Neuronal stem cell (in vitro differentiated cells): ENCODE results near the gene EFR3B.

Experiments used
- DNase-seq: peaks from one replicate; pipeline ENCODE4 v3.0.0-alpha.2; 2013; ENCODE audit warnings: low spot score
- H2AFZ ChIP-seq: one replicate; pipeline ENCODE4 v1.6.1; 2013; ENCODE audit warnings: mild to moderate bottlenecking, low read length, inconsistent platforms
- H2AK5ac ChIP-seq: 2 replicates; pipeline ENCODE4 v1.6.1; 2013; ENCODE audit warnings: low read depth, mild to moderate bottlenecking, inconsistent platforms, low read length, moderate library complexity, mixed read lengths
- H2BK120ac ChIP-seq: 2 replicates; pipeline ENCODE4 v1.6.1; 2013; ENCODE audit warnings: low read depth, mild to moderate bottlenecking, inconsistent platforms, low read length, moderate library complexity, mixed read lengths
- H2BK12ac ChIP-seq: one replicate; pipeline ENCODE4 v1.6.1; 2013; ENCODE audit warnings: low read length, inconsistent platforms
- H2BK15ac ChIP-seq: 2 replicates; pipeline ENCODE4 v1.6.1; 2013; ENCODE audit warnings: mild to moderate bottlenecking, low read length, inconsistent platforms, mixed read lengths
- H2BK5ac ChIP-seq: one replicate; pipeline ENCODE4 v1.6.1; 2013; ENCODE audit warnings: inconsistent platforms, mild to moderate bottlenecking, low read length, moderate library complexity
- H3K14ac ChIP-seq: one replicate; pipeline ENCODE4 v1.6.1; 2013; ENCODE audit warnings: low read length, inconsistent platforms
- H3K18ac ChIP-seq: 2 replicates; pipeline ENCODE4 v1.6.1; 2013; ENCODE audit warnings: low read length, inconsistent platforms
- H3K23ac ChIP-seq: 2 replicates; pipeline ENCODE4 v1.6.1; 2013; ENCODE audit warnings: low read depth, mild to moderate bottlenecking, mixed read lengths, low read length, inconsistent platforms; ENCODE audit not compliant: poor library complexity
- H3K27ac ChIP-seq: replicated peaks from 3 replicates; pipeline ENCODE4 v1.5.1; 2013; ENCODE audit warnings: low read length, inconsistent platforms
- H3K27me3 ChIP-seq, 3 experiments: 2 replicates each; pipeline ENCODE4 v1.6.1; 2013; ENCODE audit warnings: low read length in 3 of 3, mild to moderate bottlenecking in 2 of 3, inconsistent platforms in 1 of 3, low read depth in 1 of 3, mixed read lengths in 1 of 3, moderate library complexity in 1 of 3; ENCODE audit not compliant: control insufficient read depth in 3 of 3, insufficient read depth in 3 of 3
- H3K36me3 ChIP-seq, 2 donors: replicated peaks in 1 of 2; 2 replicates each; pipeline ENCODE4 v1.6.1; 2013; ENCODE audit warnings: low read length in 2 of 2; ENCODE audit not compliant: control insufficient read depth in 2 of 2, insufficient read depth in 2 of 2
- H3K4ac ChIP-seq: 2 replicates; pipeline ENCODE4 v1.6.1; 2013; ENCODE audit warnings: inconsistent platforms, mild to moderate bottlenecking, low read length, moderate library complexity
- H3K4me1 ChIP-seq, 2 donors: 1 replicate in 1 of 2; 2 replicates in 1 of 2; pipeline ENCODE4 v1.6.1; 2013; ENCODE audit warnings: low read length in 2 of 2, low read depth in 1 of 2; ENCODE audit not compliant: control insufficient read depth in 2 of 2, insufficient read depth in 1 of 2
- H3K4me2 ChIP-seq: one replicate; pipeline ENCODE4 v1.6.1; 2013; ENCODE audit warnings: mild to moderate bottlenecking, low read length, inconsistent platforms; ENCODE audit not compliant: insufficient read depth, poor library complexity, severe bottlenecking
- H3K4me3 ChIP-seq, 2 donors: 2 replicates each; pipeline ENCODE4 v1.5.1; 2013; ENCODE audit warnings: low read length in 2 of 2, mild to moderate bottlenecking in 2 of 2, inconsistent platforms in 1 of 2, moderate library complexity in 1 of 2
- H3K79me1 ChIP-seq: one replicate; pipeline ENCODE4 v1.6.1; 2013; ENCODE audit warnings: low read depth, mild to moderate bottlenecking, inconsistent platforms, low read length, moderate library complexity
- H3K9ac ChIP-seq: one replicate; pipeline ENCODE4 v1.6.1; 2013; ENCODE audit warnings: mild to moderate bottlenecking, low read depth, low read length, inconsistent platforms; ENCODE audit not compliant: poor library complexity
- H3K9me3 ChIP-seq, 2 donors: replicated peaks in 1 of 2; 2 replicates each; pipeline versions ENCODE3 to v1.6.1; 2013; ENCODE audit warnings: low read length in 2 of 2, mild to moderate bottlenecking in 2 of 2, inconsistent platforms in 1 of 2, low read depth in 1 of 2, mixed read lengths in 1 of 2, moderate library complexity in 1 of 2; ENCODE audit not compliant: control insufficient read depth in 2 of 2, insufficient read depth in 1 of 2
- H4K8ac ChIP-seq: one replicate; pipeline ENCODE4 v1.6.1; 2013; ENCODE audit warnings: low read depth, mild to moderate bottlenecking, inconsistent platforms, low read length, moderate library complexity
- H4K91ac ChIP-seq: one replicate; pipeline ENCODE4 v1.6.1; 2013; ENCODE audit warnings: low read length, low read depth, mild to moderate bottlenecking, inconsistent platforms; ENCODE audit not compliant: poor library complexity
- WGBS, 2 donors: extraction: QIAGEN DNeasy Blood & Tissue Kit; methylation state at CpG; one replicate each; pipeline ENCODE4 v1.1.7; 2013; ENCODE audit warnings: missing lambda C conversion rate in 2 of 2, mixed read lengths in 1 of 2; ENCODE audit not compliant: insufficient read length in 2 of 2, insufficient replicate concordance in 1 of 2; ENCODE audit errors: extremely low coverage in 2 of 2; 5-methylcytosine and 5-hydroxymethylcytosine counted together

Gene EFR3B

DNA sequence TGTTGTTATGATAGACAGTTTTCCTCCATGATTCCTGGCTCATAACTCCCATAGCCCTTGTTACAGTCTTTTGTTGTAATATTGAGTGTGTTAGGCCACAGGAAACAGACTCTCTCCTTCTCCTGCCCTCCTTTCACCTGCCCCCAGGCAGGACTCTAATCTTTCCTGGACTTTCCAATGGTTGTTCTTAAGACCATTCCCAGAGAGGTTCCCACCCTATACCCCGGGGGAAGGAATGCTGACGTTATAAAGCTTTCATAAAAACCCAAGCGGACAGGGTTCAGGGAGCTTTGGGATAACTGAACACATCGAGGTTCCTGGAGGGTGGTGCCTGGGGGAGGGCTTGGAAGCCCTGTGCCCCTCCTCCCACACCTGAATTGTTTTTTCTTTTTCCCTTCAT lies 2.8 kb upstream of the EFR3B start:
- Histone ChIP-seq H4K8ac (no peak overlapping the region), H2BK120ac (no peak overlapping the region), H3K4me1 (peaks cover 6 to 17% of the 10 kb centered on the region in 2 donors), H2BK15ac (no peak overlapping the region), H2AK5ac (no peak overlapping the region), H2BK5ac (no peak overlapping the region), H3K9me3 (peaks cover 0 to 3% of the 10 kb centered on the region in 2 donors), H3K4me3 (no peak overlapping the region), H3K4ac (no peak overlapping the region), H3K18ac (no peak overlapping the region), H3K14ac (no peak overlapping the region), H3K9ac (no peak overlapping the region), H3K27me3 (peaks cover 0 to 56% (median 2%) of the 10 kb centered on the region in 3 experiments), H3K4me2 (no peak overlapping the region), H3K79me1 (peaks cover 2% of the 10 kb centered on the region), H3K27ac (no peak overlapping the region), H2AFZ (no peak overlapping the region), H2BK12ac (no peak overlapping the region), H3K36me3 (no peaks in the 10 kb centered on the region), H4K91ac (no peak overlapping the region), H3K23ac (no peak overlapping the region)
- WGBS, 2 donors: no CpG with 5 or more reads among the region's 4 CpGs
- no peak for DNase-seq

DNA sequence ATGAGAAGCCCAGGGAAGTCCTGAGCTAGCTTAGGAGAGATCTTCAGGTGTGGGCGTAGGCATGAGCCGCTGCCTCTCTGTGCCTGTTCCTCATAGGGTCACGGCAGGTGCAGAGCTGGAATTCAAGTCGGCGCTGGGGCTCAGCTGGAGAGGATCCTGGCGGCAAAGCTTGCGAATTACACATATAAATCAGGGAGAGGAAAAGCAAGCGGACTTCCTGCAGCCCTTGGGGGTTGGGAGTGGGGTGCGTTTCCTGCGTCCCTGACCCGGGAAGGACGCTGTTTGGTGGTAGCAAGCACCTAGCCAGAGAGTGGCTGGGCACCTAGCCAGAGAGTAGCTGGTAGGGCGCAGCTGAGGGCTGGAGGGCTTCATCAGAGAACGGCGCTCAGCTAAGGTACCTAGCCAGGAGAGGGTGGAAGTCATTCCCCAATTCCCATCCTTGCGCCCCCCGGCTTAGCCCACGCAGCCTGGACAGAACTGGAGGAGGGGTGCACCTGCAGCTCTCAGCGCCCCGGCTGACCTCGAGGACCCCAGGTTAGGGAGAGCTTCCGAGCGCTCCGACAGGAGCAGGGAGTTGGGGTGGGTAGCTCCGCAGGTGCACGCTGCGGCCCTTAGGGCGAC lies 459 bp upstream of the EFR3B start:
- Histone ChIP-seq H2BK5ac (no peak overlapping the region), H3K27ac (no peak overlapping the region), H3K23ac (peak overlapping the region; percentile 34)

DNA sequence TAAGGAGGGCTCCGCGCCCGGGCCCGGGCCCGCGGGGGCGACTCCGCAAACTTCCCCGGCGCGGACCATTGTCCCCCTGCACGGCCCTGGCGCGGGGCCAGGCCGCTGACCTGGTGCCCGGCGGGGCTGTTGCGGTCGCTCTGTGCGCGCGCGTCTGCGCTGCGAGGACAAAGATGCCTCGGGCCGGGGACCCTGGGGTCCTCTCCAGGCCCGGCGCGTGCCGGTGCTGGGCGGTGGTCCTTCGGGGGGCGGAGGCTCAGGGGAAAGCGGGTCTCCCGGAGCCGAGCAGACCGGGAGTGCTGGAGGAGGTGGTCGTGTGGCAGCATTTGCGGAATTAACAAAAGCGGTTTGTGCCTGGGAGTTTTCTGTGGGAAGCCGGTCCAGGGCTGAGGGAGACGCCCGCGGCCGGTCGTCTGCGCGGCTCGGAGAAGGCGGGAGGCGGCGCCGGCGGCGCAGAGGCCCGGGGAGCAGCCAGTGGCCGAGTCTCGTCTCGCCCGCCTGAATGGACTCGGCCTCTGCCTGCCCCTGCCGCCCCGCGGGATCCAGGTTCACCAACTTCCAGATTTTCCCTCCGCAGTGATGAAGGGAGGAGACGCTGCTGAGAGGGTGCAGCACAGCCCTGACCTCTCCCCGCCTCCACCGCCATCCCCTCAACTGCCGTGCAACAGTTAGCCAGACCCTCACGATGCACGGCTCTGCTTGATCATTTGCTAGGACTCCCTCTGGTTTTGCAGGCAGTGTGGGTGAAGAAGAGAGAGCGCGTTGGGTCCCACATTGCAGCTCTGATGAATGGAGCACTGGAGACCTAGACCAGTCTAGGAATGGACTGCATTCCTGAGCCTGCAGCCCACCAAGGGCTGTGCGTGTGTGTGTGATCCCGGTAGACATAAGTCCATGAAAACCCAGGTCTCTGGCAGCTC lies 705 bp downstream of the EFR3B start:
- WGBS, 2 donors: no CpG with 5 or more reads among the region's 76 CpGs
- Histone ChIP-seq H3K4me2 (peak overlapping the region; percentile 96), H2AK5ac (peak overlapping the region; percentile 70)

More for the DNA sequence above, 459 bp upstream of the EFR3B start:
- no peak overlapping the region for H2BK15ac ChIP-seq
- H3K14ac ChIP-seq: peak overlapping the region; percentile 72
- H2AFZ ChIP-seq: peak overlapping the region; percentile 98
- H3K36me3 ChIP-seq: peaks cover 2 to 8% of the 10 kb centered on the region in 2 donors
- no peak overlapping the region for H4K91ac ChIP-seq
- no peak overlapping the region for H2AK5ac ChIP-seq
- no peak overlapping the region for H4K8ac ChIP-seq
- H3K4me2 ChIP-seq: peak overlapping the region; percentile 100
- peak; percentile 75 for DNase-seq
- no peak overlapping the region for H3K4ac ChIP-seq
- H2BK12ac ChIP-seq: no peak overlapping the region
- peaks cover 8 to 17% of the 10 kb centered on the region in 2 donors for H3K4me1 ChIP-seq
- H3K79me1 ChIP-seq: peaks cover 8% of the 10 kb centered on the region
- peaks cover 0 to 38% (median 2%) of the 10 kb centered on the region in 3 experiments for H3K27me3 ChIP-seq
- H2BK120ac ChIP-seq: no peak overlapping the region
- H3K4me3 ChIP-seq: peak overlapping the region; percentile 58 to 87
- peak overlapping the region; percentile 75 for H3K9ac ChIP-seq
- no peaks in the 10 kb centered on the region for H3K9me3 ChIP-seq
- WGBS, 2 donors: no CpG with 5 or more reads among the region's 28 CpGs
- peak overlapping the region; percentile 89 for H3K18ac ChIP-seq

More for the DNA sequence above, 705 bp downstream of the EFR3B start:
- H3K4me3 ChIP-seq: peak overlapping the region; percentile 61 to 82
- H3K79me1 ChIP-seq: peaks cover 8% of the 10 kb centered on the region
- H2BK12ac ChIP-seq: no peak overlapping the region
- no peak overlapping the region for H3K4ac ChIP-seq
- H4K91ac ChIP-seq: no peak overlapping the region
- peak overlapping the region; percentile 38 for H3K23ac ChIP-seq
- H3K9ac ChIP-seq: peak overlapping the region; percentile 97
- peak overlapping the region; percentile 94 for H2BK5ac ChIP-seq
- peak; percentile 35 for DNase-seq
- H3K9me3 ChIP-seq: no peaks in the 10 kb centered on the region
- no peak overlapping the region for H4K8ac ChIP-seq
- peak overlapping the region; percentile 61 for H3K18ac ChIP-seq
- H3K14ac ChIP-seq: no peak overlapping the region
- H3K27me3 ChIP-seq: peaks cover 0 to 30% (median 2%) of the 10 kb centered on the region in 3 experiments
- H2BK15ac ChIP-seq: peak overlapping the region; percentile 75
- peaks cover 3 to 8% of the 10 kb centered on the region in 2 donors for H3K36me3 ChIP-seq
- H2BK120ac ChIP-seq: no peak overlapping the region
- H3K4me1 ChIP-seq: peaks cover 8 to 17% of the 10 kb centered on the region in 2 donors
- peak overlapping the region; percentile 99 for H2AFZ ChIP-seq
- H3K27ac ChIP-seq: peak overlapping the region; percentile 89
